ES-I3 (cell line): ENCODE results near the gene SYCE1L.
"Not testable (repeated sequence)": the region's sequence is repeated elsewhere in the genome, so short reads cannot be mapped to it uniquely, and the experiment has no call there.

Source experiments
- H3K36me3 ChIP-seq: 2 replicates; pipeline ENCODE4 v1.6.1; 2013; ENCODE audit warnings: mild to moderate bottlenecking, low read length, control low read depth, moderate library complexity; ENCODE audit not compliant: insufficient read depth
- H3K4me1 ChIP-seq: 2 replicates; pipeline ENCODE4 v1.6.1; 2013; ENCODE audit warnings: mild to moderate bottlenecking, control low read depth, low read length; ENCODE audit not compliant: insufficient read depth
- H3K9ac ChIP-seq: 2 replicates; pipeline ENCODE4 v1.6.1; 2013; ENCODE audit warnings: low read depth, mild to moderate bottlenecking, low read length, moderate library complexity
- H3K9me3 ChIP-seq: 2 replicates; pipeline ENCODE4 v1.6.1; 2013; ENCODE audit warnings: mild to moderate bottlenecking, low read length, moderate library complexity; ENCODE audit not compliant: control insufficient read depth, insufficient read depth

SYCE1L gene, protein sequence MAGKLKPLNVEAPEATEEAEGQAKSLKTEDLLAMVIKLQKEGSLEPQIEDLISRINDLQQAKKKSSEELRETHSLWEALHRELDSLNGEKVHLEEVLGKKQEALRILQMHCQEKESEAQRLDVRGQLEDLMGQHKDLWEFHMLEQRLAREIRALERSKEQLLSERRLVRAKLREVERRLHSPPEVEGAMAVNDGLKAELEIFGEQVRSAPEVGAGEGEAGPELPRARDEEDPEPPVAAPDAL

DNA sequence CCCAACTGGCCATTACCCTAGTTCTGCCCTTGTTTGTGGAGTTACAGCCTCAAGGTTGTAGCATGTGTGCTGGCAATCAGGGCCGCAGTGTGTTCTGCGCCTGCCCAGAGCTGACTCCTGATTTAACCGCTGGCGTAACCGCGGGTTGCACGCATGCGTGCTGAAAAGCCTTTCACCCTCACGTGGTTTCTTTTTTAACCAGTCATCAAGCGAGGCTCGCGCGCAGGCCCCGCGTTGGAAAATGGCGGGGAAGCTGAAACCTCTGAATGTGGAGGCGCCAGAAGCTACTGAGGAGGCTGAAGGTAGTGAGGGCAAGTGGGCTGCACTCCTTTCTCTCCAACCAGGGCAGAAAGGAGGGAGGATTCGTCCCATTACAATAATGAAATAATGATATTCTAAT lies at the start of gene SYCE1L:
Gene SYCE1L, plus strand, starts transcription at position 198 of the 400 bp plus-strand sequence. Its CDS starts 44 bp downstream, at position 242.
- no peaks in the 10 kb centered on the region for H3K9me3 ChIP-seq
- no peak within 1 kb of the TSS for H3K9ac ChIP-seq
- H3K4me1 ChIP-seq, result no peaks in the 10 kb centered on the region
- H3K36me3 ChIP-seq, result no peaks in the 10 kb centered on the region

DNA sequence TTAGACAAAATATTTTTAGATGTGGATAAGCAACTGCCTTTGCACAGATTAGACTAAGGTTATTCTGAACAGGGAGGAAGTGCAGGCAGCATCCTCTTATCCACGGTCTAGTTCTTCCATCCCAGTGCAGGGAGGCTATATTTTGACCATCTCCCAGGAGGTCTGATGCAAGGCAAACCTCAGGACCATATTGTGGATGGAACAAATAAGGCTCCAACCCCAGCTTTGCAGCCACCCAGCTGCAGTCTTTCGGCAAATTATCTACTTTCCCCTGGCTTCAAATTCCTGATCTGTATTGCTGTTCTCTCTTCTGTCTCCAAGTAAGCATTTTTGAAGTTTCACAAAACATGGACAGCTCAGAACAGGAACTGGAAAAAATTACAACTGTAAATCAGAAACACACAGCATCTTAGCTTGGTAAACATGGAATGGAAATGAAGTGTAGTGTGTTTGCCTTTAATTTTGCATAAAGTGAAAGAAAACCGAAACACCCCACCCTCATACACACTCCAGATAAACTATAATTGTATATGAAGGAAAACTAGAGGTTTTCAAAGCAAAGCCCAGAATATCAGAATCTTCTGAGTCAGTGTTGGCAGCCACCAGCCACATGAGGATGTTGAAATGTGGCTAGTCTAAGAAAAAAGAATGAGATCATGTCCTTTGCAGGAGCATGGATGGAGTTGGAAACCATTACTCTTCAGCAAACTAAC lies 41.7 kb upstream of the SYCE1L start:
- H3K9me3 ChIP-seq, result no peaks in the 10 kb centered on the region
- no peak overlapping the region for H3K9ac ChIP-seq
- no peaks in the 10 kb centered on the region for H3K36me3 ChIP-seq
- no peaks in the 10 kb centered on the region for H3K4me1 ChIP-seq

DNA sequence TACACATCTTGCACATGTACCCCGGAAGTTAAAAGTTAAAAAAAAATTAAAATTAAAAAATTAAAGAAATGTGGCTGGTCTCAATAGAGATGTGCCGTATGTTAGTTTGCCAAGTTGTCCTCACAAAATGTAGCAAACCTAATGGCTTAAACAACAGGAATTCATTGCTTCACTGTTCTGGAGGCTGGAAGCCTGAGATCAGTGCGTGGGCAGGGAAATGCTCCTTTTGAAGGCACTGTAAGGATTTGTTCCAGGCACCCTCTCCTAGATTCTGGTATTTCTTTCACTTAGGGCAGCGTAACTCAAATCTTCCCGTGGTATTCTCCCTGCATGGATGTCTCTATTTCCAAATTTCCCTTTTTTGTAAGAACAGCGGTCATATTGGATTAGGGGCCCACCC lies 40.9 kb upstream of the SYCE1L start:
- Histone ChIP-seq H3K9ac (no peak overlapping the region), H3K9me3 (no peaks in the 10 kb centered on the region), H3K36me3 (no peaks in the 10 kb centered on the region)

DNA sequence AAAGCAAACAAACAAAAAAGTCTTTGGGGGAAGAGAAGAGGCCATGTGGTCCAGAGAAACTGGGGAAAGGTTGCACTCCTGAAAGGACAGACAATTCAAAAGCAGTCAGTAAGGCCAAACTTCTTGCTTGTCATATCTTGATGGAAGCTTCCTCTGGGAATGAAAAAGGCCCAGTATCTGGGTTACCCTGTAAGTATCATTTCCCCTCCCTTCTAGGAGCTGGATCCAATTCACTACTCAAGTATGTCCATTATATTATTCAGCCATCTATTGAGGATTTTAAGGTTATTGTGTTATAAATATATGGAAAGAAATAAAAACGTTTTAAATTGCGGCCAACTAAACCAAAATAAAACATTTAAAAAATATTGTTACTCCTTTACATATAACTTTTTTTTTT lies 34.2 kb upstream of the SYCE1L start:
- H3K9ac ChIP-seq, result no peak overlapping the region
- no peaks in the 10 kb centered on the region for H3K9me3 ChIP-seq
- H3K4me1 ChIP-seq, result no peaks in the 10 kb centered on the region
- H3K36me3 ChIP-seq, result no peaks in the 10 kb centered on the region

More for the DNA sequence above, 40.9 kb upstream of the SYCE1L start:
- H3K4me1 ChIP-seq, result no peaks in the 10 kb centered on the region

DNA sequence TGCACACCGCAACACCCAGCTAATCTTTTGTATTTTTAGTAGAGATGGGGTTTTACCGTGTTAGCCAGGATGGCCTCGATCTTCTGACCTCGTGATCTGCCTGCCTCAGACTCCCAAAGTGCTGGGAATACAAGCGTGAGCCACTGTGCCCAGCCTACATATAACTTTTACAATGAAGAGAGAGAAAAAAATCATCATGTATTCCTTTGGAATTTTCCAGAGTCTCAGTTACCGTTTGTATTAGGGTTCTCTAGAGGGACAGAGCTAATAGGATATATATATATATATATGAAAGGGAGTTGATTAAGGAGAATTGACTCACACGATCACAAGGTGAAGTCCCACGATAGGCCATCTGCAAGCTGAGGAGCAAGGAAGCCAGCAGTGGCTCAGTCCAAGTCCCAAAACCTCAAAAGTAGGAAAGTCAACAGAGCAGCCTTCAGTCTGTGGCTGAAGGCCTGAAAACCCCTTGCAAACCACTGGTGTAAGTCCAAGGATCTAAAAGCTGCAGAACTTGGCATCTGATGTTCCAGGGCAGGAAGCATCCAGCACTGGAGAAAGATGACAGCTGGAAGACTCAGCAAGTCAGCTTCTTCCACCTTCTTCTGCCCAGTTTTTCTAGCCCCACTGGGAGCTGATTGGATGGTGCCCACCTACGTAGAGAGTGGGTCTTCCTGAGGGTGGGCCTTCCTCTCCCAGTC lies 33.5 kb upstream of the SYCE1L start:
- not testable (repeated sequence) for H3K4me1 ChIP-seq, H3K9me3 ChIP-seq, H3K9ac ChIP-seq, H3K36me3 ChIP-seq

DNA sequence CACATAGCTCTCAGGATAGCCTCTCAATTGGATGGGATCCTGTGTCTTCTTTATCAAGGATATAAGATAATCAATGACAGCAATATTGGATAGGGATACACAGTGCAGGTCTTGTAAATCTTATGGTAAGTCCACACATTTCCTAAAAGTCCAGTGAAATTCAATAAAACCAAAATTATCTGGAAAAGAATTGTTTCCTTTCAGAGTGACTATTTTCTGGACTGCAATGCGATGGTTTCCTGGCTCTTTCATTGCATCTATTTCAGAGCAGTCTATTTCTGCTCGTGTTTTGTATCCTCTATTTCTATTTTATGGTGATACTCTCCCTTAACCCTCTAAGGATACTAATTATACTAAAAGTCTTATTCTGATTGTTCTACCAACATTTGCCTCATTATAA lies 32.5 kb upstream of the SYCE1L start:
- no peaks in the 10 kb centered on the region for H3K36me3 ChIP-seq
- no peaks in the 10 kb centered on the region for H3K9me3 ChIP-seq
- no peak overlapping the region for H3K9ac ChIP-seq
- H3K4me1 ChIP-seq, result no peaks in the 10 kb centered on the region

DNA sequence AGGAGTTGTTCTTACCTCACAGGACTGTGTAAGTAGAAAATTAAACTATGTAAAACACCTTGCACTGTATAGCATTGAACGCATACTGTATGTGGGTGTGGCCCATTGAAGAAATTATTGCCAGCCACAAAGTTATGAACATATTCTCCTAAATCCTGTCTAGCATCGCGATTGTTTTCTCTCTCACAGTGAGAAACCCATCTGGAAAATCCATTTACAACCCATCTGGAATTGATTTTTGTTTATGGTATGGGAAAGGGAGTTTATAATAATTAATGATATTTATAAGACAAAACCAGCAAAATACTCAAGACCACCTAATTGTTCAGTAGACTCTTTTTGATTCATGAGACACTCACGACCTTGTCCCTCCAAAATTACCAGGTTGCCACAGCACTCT lies 30.3 kb upstream of the SYCE1L start:
- H3K9me3 ChIP-seq, result no peaks in the 10 kb centered on the region
- H3K4me1 ChIP-seq, result no peaks in the 10 kb centered on the region
- no peaks in the 10 kb centered on the region for H3K36me3 ChIP-seq
- no peak overlapping the region for H3K9ac ChIP-seq

DNA sequence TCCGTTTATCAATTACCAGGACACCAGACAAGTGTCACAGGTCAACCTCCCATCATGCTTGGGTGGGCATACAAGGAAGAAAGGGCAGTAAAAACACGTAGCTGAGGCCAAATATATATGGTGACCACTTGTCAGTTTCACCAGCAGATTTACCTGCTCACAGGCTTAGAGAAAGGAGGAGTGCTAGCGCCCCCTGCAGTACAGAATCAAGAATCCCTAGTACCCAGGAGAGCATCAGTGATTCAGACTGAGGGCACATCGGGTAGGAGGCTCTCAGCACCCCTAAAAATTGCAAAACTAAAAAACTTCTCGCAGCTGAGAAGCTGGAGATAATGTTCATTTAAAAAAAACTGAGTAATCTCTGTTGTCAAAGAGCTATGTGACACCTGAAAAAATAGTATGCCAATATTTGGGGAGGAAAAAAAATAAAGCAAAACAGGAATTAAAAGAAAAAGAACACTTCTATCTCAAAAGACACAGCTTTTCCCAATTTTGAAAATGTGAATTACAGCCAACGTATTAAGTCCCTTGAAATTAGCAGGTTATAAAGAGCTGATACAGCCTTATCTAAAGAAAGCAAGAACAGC lies 29.5 kb upstream of the SYCE1L start:
- Histone ChIP-seq H3K9ac (no peak overlapping the region), H3K36me3 (no peaks in the 10 kb centered on the region), H3K9me3 (no peaks in the 10 kb centered on the region), H3K4me1 (no peaks in the 10 kb centered on the region)

DNA sequence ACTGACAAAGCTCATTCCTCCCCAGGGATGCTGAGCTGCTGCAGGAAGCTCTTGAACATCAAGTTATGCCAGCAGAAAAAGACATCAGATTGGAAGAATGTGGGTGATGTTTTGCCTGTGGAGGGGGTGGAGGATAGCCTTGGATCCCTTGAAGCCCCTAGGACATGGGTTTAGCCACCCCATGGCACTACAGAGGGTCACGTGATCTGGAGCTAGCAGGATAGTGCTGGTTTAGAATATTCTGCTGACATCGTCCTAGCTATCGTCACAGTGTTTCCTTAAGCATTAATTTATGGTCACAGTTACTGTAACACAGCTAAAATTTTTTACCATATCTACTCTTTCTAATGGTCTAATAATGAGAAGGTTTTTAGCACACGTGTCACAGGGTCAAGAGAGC lies 28.4 kb upstream of the SYCE1L start:
- Histone ChIP-seq H3K9ac (no peak overlapping the region), H3K9me3 (no peaks in the 10 kb centered on the region), H3K36me3 (no peaks in the 10 kb centered on the region), H3K4me1 (no peaks in the 10 kb centered on the region)

DNA sequence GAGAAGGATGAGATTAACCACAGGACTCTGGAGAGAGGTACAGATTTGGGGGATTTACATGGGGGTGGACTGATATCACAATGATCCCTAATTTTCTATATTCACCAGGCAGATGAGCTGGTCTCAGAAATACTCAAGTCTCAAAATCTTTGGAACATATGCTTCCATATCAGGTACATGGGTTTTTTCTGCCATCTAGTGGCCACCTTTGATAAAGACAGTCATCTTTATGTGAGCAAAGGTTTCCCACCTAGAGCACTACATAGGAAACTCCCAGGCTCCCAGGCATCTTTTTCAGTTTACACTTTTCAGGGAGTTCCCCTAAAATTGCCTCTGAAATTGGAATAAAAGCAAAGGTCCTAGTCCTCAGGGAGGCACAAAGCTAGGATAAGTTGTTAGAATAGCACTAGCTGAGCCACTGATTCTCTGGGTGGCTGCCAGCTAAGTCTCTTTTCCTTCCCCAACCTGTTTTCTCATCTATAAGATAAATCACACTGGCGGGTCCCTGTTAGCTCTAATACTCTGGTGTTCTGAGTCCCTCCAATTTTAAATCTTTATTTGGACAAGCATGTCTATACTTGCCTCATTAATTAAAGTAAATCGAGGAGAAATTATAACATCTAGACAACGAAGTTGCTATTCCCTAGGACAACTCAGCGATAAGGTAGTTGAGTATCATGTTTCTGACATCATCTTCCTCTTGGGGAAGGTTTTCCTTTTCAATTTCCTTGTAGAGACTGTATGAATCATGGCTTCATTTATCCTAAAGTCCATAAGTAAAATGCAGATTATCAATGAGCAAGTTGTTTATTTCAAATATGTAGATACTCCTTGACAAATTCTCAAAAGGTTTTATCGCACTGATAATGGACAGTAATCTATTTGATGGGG lies 27.2 kb upstream of the SYCE1L start:
- no peaks in the 10 kb centered on the region for H3K36me3 ChIP-seq
- H3K4me1 ChIP-seq, result no peaks in the 10 kb centered on the region
- H3K9ac ChIP-seq, result no peak overlapping the region
- no peaks in the 10 kb centered on the region for H3K9me3 ChIP-seq

DNA sequence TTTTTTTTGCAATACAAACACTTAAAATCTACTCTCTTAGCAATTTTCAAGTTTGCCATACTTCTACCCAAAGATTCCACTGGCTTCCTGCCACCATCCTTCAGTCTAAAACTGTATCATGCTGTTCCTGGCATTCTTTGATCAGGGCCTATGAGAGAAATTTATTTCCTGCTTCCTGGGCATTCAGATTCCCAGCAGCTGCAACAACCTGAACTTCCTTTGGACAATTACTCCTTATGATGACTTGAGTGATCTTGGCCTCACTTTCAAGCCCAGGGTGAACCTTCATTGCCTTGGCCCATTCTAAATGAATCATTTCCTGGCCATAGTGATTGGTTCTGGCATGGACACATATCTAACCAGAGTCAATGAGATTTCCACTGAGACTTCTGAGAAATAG lies 26.3 kb upstream of the SYCE1L start:
- Histone ChIP-seq H3K4me1 (no peaks in the 10 kb centered on the region), H3K36me3 (no peaks in the 10 kb centered on the region)

DNA sequence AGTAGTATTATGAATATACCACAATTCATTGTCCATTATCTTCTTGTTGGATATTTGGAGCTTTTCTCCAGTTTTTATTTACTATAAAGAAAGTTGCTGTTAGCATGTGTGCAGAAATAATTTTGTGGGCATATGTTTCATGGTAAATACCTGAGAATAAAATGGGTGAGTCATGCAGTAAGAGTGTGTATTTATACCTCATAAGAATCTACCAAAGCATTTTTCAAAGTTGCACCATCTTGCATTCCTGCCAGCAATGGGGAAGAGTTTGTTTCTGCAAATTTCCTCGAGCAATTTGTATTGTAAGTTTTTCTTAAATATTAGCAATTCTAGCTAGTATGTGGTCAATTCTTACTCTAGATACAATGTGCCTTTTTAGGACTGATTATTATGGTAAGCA lies 16.1 kb upstream of the SYCE1L start:
- no peaks in the 10 kb centered on the region for H3K36me3 ChIP-seq
- H3K9ac ChIP-seq, result no peak overlapping the region
- no peaks in the 10 kb centered on the region for H3K4me1 ChIP-seq
- no peaks in the 10 kb centered on the region for H3K9me3 ChIP-seq

More for the DNA sequence above, 26.3 kb upstream of the SYCE1L start:
- Histone ChIP-seq H3K9ac (no peak overlapping the region), H3K9me3 (no peaks in the 10 kb centered on the region)

DNA sequence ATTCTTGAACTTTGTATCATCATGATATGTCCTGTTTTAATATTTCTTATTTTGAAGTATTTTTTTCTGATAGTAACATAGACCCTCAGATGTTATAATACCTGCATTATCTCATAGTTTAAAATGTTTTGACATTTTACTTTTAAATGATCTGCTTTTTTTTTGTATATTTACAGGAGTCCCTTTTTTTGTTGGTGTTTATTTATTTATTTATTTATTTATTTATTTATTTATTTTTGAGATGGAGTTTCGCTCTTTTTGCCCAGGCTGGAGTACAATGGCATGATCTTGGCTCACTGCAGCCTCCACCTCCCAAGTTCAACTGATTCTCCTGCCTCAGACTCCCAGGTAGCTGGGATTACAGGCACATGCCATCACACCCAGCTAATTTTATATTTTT lies 12.9 kb upstream of the SYCE1L start:
- not testable (repeated sequence) for H3K9me3 ChIP-seq, H3K36me3 ChIP-seq, H3K4me1 ChIP-seq, H3K9ac ChIP-seq

DNA sequence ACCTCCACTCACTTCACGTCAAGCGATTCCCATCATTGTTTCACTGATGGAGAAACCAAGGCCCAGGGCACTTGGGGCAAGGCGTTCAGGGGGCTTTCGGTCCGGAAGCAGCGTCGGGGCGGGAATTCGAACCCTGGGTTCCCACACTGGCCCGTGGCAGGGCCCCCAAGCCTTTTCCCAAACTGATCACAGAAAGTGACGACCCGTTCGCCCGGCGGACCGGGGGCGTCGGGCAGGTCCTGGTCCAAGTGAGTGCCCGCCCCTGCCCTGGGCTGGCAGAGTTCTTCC lies 9.1 kb upstream of the SYCE1L start:
- Histone ChIP-seq H3K9me3 (no peaks in the 10 kb centered on the region), H3K36me3 (no peaks in the 10 kb centered on the region), H3K9ac (peak overlapping the region; percentile 71), H3K4me1 (peaks cover 6% of the 10 kb centered on the region; the same call in 1 of the 2 replicates)
